Activated naive CD4-positive, alpha-beta T cell treated with anti-CD3 and anti-CD28 coated beads, Interleukin-2, amount 10 ng/mL, durations not matched to agents 7 days and 5 days (primary cell): ENCODE results near the gene DENND4A.
"Not testable (repeated sequence)": the region's sequence is repeated elsewhere in the genome, so short reads cannot be mapped to it uniquely, and the experiment has no call there.

Source experiments
- CTCF ChIA-PET: fragments of 350-600 bp; sonication (Branson Sonifier 250); formaldehyde crosslinking; loops from one replicate; lab custom pipeline; 2021; ENCODE audit warnings: antibody characterized with exemption; lab: Charles Lee
- DNase-seq: peaks from one replicate; pipeline ENCODE4 v3.0.0-alpha.2; 2020
- H3K27ac Mint-ChIP-seq: one replicate; pipeline ENCODE4 v1.8.0; 2021; ENCODE audit warnings: mild to moderate bottlenecking, moderate library complexity, mixed read lengths
- H3K27me3 Mint-ChIP-seq: one replicate; pipeline ENCODE4 v1.8.0; 2021; ENCODE audit warnings: mild to moderate bottlenecking, mixed read lengths
- H3K36me3 Mint-ChIP-seq: one replicate; pipeline ENCODE4 v1.8.0; 2021; ENCODE audit warnings: mixed read lengths
- H3K4me1 Mint-ChIP-seq: one replicate; pipeline ENCODE4 v1.8.0; 2021; ENCODE audit warnings: mixed read lengths
- H3K4me3 Mint-ChIP-seq: one replicate; pipeline ENCODE4 v1.8.0; 2021; ENCODE audit warnings: mild to moderate bottlenecking, moderate library complexity, mixed read lengths
- H3K9me3 Mint-ChIP-seq: one replicate; pipeline ENCODE4 v1.8.0; 2021; ENCODE audit warnings: mixed read lengths

The DENND4A gene

GRCh38 chr15:65630760-65631159 is 161.3 kb downstream of the DENND4A start:
- CTCF ChIA-PET: interaction anchor here (1.9 kb wide), 1 partner anchor 19 kb away, joined by 5 read pairs; the partner anchor contains the start of gene INTS14
- no peak for DNase-seq
- H3K36me3 Mint-ChIP-seq: no peaks in the 10 kb centered on the region
- peaks cover 12% of the 10 kb centered on the region for H3K4me1 Mint-ChIP-seq
- no peaks in the 10 kb centered on the region for H3K27me3 Mint-ChIP-seq
- H3K9me3 Mint-ChIP-seq: no peaks in the 10 kb centered on the region
- H3K4me3 Mint-ChIP-seq: no peak overlapping the region
- no peak overlapping the region for H3K27ac Mint-ChIP-seq

GRCh38 chr15:65629548-65629947 is 162.5 kb downstream of the DENND4A start:
- peaks cover 12% of the 10 kb centered on the region for H3K4me1 Mint-ChIP-seq
- no peaks in the 10 kb centered on the region for H3K27me3 Mint-ChIP-seq
- no peaks in the 10 kb centered on the region for H3K9me3 Mint-ChIP-seq
- H3K36me3 Mint-ChIP-seq: no peaks in the 10 kb centered on the region
- CTCF ChIA-PET: interaction anchor here (0.7 to 1.6 kb wide), 2 partner anchors 10 to 228 kb away, joined by 3 to 6 read pairs; no protein-coding TSS in a partner anchor
- H3K27ac Mint-ChIP-seq: no peak overlapping the region
- no peak for DNase-seq
- H3K4me3 Mint-ChIP-seq: no peak overlapping the region

- Mint-ChIP-seq H3K27me3 (no peaks in the 10 kb centered on the region), H3K4me3 (no peak overlapping the region), H3K36me3 (no peaks in the 10 kb centered on the region), H3K9me3 (no peaks in the 10 kb centered on the region), H3K27ac (no peak overlapping the region), H3K4me1 (peaks cover 12% of the 10 kb centered on the region)
- CTCF ChIA-PET: no interaction called here
- DNase-seq: no peak
Measured at GRCh38 chr15:65626856-65627255, 165.2 kb downstream of the DENND4A start.

GRCh38 chr15:65623103-65623502 is 169.0 kb downstream of the DENND4A start:
- no peaks in the 10 kb centered on the region for H3K27me3 Mint-ChIP-seq
- H3K4me3 Mint-ChIP-seq: no peak overlapping the region
- H3K9me3 Mint-ChIP-seq: no peaks in the 10 kb centered on the region
- H3K4me1 Mint-ChIP-seq: no peaks in the 10 kb centered on the region
- DNase-seq: no peak
- H3K27ac Mint-ChIP-seq: no peak overlapping the region
- H3K36me3 Mint-ChIP-seq: no peaks in the 10 kb centered on the region
- CTCF ChIA-PET: interaction anchor here (1.0 kb wide), 1 partner anchor 12 kb away, joined by 3 read pairs; the partner anchor contains the start of gene INTS14

GRCh38 chr15:65621638-65622037 is 170.5 kb downstream of the DENND4A start, which contains the start of gene SLC24A1:
Gene SLC24A1 (plus strand): TSS chr15:65621938. CDS start chr15:65624081, 2,143 bp downstream.
- Mint-ChIP-seq H3K36me3 (no peaks in the 10 kb centered on the region), H3K4me1 (no peaks in the 10 kb centered on the region), H3K4me3 (no peak within 1 kb of the TSS), H3K9me3 (no peaks in the 10 kb centered on the region), H3K27ac (no peak within 1 kb of the TSS), H3K27me3 (no peaks in the 10 kb centered on the region)
- DNase-seq: no peak
- CTCF ChIA-PET: interaction anchor here (0.6 to 1.4 kb wide), 2 partner anchors 15 to 234 kb away, joined by 3 to 5 read pairs; no protein-coding TSS in a partner anchor

GRCh38 chr15:65620833-65621232 is 171.3 kb downstream of the DENND4A start:
- CTCF ChIA-PET: interaction anchor here (1.4 kb wide), 1 partner anchor 16 kb away, joined by 5 read pairs; no protein-coding TSS in a partner anchor
- no peak for DNase-seq
- Mint-ChIP-seq H3K9me3 (no peaks in the 10 kb centered on the region), H3K27me3 (no peaks in the 10 kb centered on the region), H3K27ac (no peak overlapping the region), H3K4me1 (no peaks in the 10 kb centered on the region), H3K4me3 (no peak overlapping the region), H3K36me3 (peaks cover 2% of the 10 kb centered on the region)

- CTCF ChIA-PET: no interaction called here
- DNase-seq: no peak
- Mint-ChIP-seq H3K4me1 (no peaks in the 10 kb centered on the region), H3K9me3 (no peaks in the 10 kb centered on the region), H3K27ac (no peak overlapping the region), H3K4me3 (no peak overlapping the region), H3K36me3 (peaks cover 2% of the 10 kb centered on the region), H3K27me3 (no peaks in the 10 kb centered on the region)
Measured at GRCh38 chr15:65619626-65620290, 172.3 kb downstream of the DENND4A start.

- DNase-seq: no peak
- CTCF ChIA-PET: no interaction called here
- H3K27me3 Mint-ChIP-seq: no peaks in the 10 kb centered on the region
- peaks cover 2% of the 10 kb centered on the region for H3K36me3 Mint-ChIP-seq
- H3K4me1 Mint-ChIP-seq: no peaks in the 10 kb centered on the region
- H3K4me3 Mint-ChIP-seq: no peak overlapping the region
- no peak overlapping the region for H3K27ac Mint-ChIP-seq
- no peaks in the 10 kb centered on the region for H3K9me3 Mint-ChIP-seq
Measured at GRCh38 chr15:65618560-65619109, 173.5 kb downstream of the DENND4A start.

GRCh38 chr15:65615887-65616286 is 176.2 kb downstream of the DENND4A start:
- H3K4me1 Mint-ChIP-seq: peaks cover 17% of the 10 kb centered on the region
- H3K27ac Mint-ChIP-seq, H3K27me3 Mint-ChIP-seq, CTCF ChIA-PET, H3K4me3 Mint-ChIP-seq, H3K9me3 Mint-ChIP-seq, H3K36me3 Mint-ChIP-seq, DNase-seq: not testable (repeated sequence)

GRCh38 chr15:65612949-65613744 is 178.9 kb downstream of the DENND4A start:
- no peak overlapping the region for H3K27ac Mint-ChIP-seq
- peaks cover 3% of the 10 kb centered on the region for H3K36me3 Mint-ChIP-seq
- no peak overlapping the region for H3K4me3 Mint-ChIP-seq
- H3K9me3 Mint-ChIP-seq: no peaks in the 10 kb centered on the region
- no peak for DNase-seq
- H3K27me3 Mint-ChIP-seq: peaks cover 4% of the 10 kb centered on the region
- peaks cover 37% of the 10 kb centered on the region for H3K4me1 Mint-ChIP-seq
- CTCF ChIA-PET: interaction anchor here (2.3 kb wide), 1 partner anchor 249 kb away, joined by 9 read pairs; no protein-coding TSS in a partner anchor

GRCh38 chr15:65612616-65612946 is 179.5 kb downstream of the DENND4A start:
- CTCF ChIA-PET: interaction anchor here (0.6 to 2.3 kb wide), 3 partner anchors 19 to 272 kb away, joined by 3 to 9 read pairs (median 5); no protein-coding TSS in a partner anchor
- Mint-ChIP-seq H3K4me1 (peaks cover 37% of the 10 kb centered on the region), H3K27me3 (peaks cover 4% of the 10 kb centered on the region), H3K36me3 (peaks cover 3% of the 10 kb centered on the region), H3K9me3 (no peaks in the 10 kb centered on the region), H3K27ac (no peak overlapping the region), H3K4me3 (peak overlapping the region; percentile 88)
- no peak for DNase-seq

- no peak for DNase-seq
- Mint-ChIP-seq H3K27ac (peak overlapping the region; percentile 96), H3K4me1 (peaks cover 37% of the 10 kb centered on the region), H3K27me3 (peaks cover 4% of the 10 kb centered on the region), H3K9me3 (no peaks in the 10 kb centered on the region), H3K4me3 (peak overlapping the region; percentile 88), H3K36me3 (peaks cover 5% of the 10 kb centered on the region)
- CTCF ChIA-PET: interaction anchor here (0.6 to 2.3 kb wide), 6 partner anchors 20 to 272 kb away, joined by 3 to 9 read pairs (median 4); partner anchors contain the start of gene RAB11A
Measured at GRCh38 chr15:65611888-65612615, 180.0 kb downstream of the DENND4A start.

- Mint-ChIP-seq H3K4me3 (peak within 1 kb of the TSS; percentile 88), H3K36me3 (peaks cover 4% of the 10 kb centered on the region), H3K4me1 (peaks cover 37% of the 10 kb centered on the region), H3K27me3 (peaks cover 4% of the 10 kb centered on the region), H3K9me3 (no peaks in the 10 kb centered on the region), H3K27ac (peak within 1 kb of the TSS; percentile 96)
- CTCF ChIA-PET: interaction anchor here (0.8 to 2.3 kb wide), 10 partner anchors 12 to 258 kb away, joined by 3 to 9 read pairs (median 3); partner anchors contain the start of genes HACD3 and RAB11A
- peak; percentile 95 for DNase-seq
Measured at GRCh38 chr15:65610871-65611718, 181.0 kb downstream of the DENND4A start, which contains the start of gene INTS14. Gene INTS14 (minus strand): TSS chr15:65611131. CDS start chr15:65607380, 3,751 bp downstream.
